AG04449 (cell line): ENCODE measurements around the gene AJAP1.
"Not testable (repeated sequence)": the region's sequence is repeated elsewhere in the genome, so short reads cannot be mapped to it uniquely, and the experiment has no call there.

Source experiments
- CTCF ChIA-PET: fragments of 350-600 bp; formaldehyde crosslinking; extraction: SDS; loops from one replicate; lab custom pipeline; 2021; ENCODE audit warnings: antibody characterized with exemption; lab: Yijun Ruan, JAX
- POLR2A ChIA-PET: fragments of 400-600, 350-600 bp; formaldehyde crosslinking; extraction: SDS; loops from one replicate; lab custom pipeline; 2020; ENCODE audit warnings: antibody characterized with exemption, inconsistent platforms; lab: Yijun Ruan, JAX
- DNase-seq: peaks from one replicate; pipeline ENCODE4 v3.0.0-alpha.2; 2010; ENCODE audit warnings: low read depth, low spot score
- H3K4me3 ChIP-seq: 2 replicates; pipeline ENCODE4 v1.5.1; 2011; ENCODE audit warnings: low read depth, mild to moderate bottlenecking, control low read depth, low read length
- TF ChIP-seq, protein P1 (sequence below): IDR thresholded peaks from one replicate; pipeline ENCODE4 v1.5.1; 2011; ENCODE audit warnings: mild to moderate bottlenecking, moderate library complexity, low read length, control low read depth, inconsistent platforms; ENCODE audit not compliant: insufficient read depth; ENCODE audit errors: missing control alignments

AJAP1 gene

DNA sequence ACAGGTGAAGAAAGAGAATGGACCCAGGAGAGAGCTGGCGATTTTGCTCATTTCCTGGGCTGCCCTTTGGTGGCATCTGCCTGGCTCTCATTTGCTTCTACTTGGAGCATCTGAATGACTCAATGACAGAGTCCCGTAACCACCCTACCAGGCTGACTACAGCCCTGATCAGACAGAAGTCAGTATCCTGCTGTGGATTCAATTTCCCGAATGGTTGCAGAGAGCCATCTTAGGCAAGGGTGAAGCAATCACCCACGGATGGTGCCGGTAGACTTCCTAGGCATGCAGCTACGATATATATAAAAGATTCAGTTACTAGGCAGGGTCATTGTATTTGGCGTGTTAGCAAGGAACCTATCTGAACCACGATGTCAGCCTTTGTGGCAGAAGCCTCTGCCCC lies 10.2 kb downstream of the AJAP1 start:
- POLR2A ChIA-PET, result no interaction called here

DNA sequence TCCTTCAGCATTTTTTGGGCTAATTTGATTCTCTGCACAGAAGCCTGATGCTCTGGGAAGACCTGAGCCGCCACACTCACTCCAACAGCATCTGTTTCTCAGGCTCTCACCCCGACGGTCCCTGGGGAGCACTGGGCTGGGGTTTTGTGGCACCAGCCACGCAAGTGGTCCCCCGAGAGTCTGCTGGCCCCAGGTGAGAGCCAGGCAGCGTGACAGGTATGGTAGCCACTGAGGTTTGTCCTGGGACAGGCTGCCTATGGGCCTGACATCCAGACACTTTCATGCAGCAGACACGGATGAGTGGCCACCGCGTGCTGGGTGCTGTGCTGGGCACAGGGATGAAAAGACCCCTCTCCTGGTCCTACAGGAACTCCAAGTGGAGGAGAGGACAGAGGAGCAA lies 11.0 kb downstream of the AJAP1 start:
- no peak overlapping the region for H3K4me3 ChIP-seq
- ChIA-PET POLR2A (no interaction called here), CTCF (no interaction called here)
- DNase-seq, result no peak
- TF ChIP-seq, protein P1, sequence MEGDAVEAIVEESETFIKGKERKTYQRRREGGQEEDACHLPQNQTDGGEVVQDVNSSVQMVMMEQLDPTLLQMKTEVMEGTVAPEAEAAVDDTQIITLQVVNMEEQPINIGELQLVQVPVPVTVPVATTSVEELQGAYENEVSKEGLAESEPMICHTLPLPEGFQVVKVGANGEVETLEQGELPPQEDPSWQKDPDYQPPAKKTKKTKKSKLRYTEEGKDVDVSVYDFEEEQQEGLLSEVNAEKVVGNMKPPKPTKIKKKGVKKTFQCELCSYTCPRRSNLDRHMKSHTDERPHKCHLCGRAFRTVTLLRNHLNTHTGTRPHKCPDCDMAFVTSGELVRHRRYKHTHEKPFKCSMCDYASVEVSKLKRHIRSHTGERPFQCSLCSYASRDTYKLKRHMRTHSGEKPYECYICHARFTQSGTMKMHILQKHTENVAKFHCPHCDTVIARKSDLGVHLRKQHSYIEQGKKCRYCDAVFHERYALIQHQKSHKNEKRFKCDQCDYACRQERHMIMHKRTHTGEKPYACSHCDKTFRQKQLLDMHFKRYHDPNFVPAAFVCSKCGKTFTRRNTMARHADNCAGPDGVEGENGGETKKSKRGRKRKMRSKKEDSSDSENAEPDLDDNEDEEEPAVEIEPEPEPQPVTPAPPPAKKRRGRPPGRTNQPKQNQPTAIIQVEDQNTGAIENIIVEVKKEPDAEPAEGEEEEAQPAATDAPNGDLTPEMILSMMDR, result no peak

More for the DNA sequence above, 10.2 kb downstream of the AJAP1 start:
- DNase-seq, result no peak
- CTCF ChIA-PET, result no interaction called here
- no peak overlapping the region for H3K4me3 ChIP-seq
- TF ChIP-seq, protein P1, result no peak

DNA sequence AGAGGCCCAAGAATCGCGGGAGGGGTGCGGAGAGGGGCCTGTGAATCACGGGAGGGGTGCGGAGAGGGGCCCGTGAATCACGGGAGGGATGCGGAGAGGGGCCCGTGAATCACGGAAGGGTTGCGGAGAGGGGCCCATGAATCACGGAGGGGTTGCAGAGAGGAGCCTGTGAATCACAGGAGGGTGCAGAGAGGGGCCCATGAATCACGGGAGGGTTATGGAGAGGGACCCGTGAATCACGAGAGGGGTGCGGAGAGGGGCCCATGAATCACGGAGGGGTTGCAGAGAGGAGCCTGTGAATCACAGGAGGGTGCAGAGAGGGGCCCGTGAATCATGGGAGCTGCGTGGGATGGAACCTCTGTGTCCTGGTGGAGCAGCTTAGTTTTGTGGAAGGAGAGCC lies 12.3 kb downstream of the AJAP1 start:
- DNase-seq, CTCF ChIA-PET, POLR2A ChIA-PET, H3K4me3 ChIP-seq: not testable (repeated sequence)

DNA sequence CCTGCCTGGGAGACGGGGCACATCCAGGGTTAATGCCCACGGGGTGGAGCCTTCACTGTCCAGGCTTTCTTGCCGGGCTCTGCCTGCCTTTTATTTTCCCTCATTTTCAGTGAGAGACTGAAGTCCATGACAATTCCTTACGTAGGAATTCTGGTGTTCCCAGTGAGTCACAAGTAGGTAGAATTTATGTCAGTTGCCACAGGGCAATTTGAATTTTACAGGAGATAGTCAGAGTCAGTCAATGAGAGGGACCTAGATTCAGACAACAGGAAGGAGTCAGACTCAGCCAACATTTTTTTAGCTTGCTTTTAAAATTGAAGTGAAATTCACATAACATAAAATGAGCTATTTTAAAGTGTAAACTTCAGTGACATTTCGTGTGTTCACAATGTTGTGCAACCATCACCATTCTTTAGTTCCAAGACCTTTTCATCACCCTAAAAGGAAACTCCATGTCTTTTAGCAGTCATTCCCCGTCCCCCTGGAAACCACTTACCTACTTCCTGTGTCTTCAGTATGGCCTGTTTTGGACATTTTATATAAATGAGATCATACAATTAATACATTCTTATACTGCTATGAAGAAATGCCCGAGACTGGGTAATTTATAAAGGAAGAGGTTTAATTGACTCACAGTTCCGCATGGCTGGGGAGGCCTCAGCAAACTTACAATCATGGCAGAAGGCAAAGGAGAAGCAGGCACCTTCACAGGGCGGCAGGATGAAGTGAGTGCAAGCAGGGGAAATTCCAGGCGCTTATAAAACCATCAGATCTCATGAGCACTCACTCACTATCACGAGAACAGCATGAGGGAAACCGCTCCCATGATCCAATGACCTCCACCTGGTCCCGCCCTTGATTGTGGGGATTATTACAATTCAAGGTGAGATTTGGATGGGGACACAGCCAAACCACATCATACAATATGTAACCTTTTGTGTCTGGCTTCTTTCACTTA lies 14.6 kb downstream of the AJAP1 start:
- ChIA-PET POLR2A (no interaction called here), CTCF (no interaction called here)
- TF ChIP-seq, protein P1, result no peak
- no peak for DNase-seq
- no peak overlapping the region for H3K4me3 ChIP-seq

DNA sequence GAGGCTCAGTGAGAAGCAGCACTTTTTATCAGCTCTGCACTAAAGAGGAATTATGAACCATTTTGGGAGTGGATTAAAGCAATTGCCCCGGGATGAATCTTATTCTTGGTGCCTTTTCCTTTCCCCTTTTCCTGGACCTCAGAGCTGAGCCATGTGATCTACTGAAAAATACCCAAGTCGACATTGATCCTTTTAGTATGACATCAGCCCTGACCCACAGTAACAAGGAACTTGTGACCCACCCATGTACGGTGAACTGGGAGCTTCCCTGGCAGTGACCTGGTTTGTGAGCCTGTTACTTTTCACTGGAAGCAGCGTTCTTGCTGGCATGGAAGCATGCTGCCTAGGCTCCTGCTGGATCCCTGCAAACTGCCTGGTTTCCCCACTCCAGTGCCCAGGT lies 15.9 kb downstream of the AJAP1 start:
- no peak overlapping the region for H3K4me3 ChIP-seq
- ChIA-PET CTCF (no interaction called here), POLR2A (no interaction called here)
- TF ChIP-seq, protein P1, result no peak
- DNase-seq, result no peak

DNA sequence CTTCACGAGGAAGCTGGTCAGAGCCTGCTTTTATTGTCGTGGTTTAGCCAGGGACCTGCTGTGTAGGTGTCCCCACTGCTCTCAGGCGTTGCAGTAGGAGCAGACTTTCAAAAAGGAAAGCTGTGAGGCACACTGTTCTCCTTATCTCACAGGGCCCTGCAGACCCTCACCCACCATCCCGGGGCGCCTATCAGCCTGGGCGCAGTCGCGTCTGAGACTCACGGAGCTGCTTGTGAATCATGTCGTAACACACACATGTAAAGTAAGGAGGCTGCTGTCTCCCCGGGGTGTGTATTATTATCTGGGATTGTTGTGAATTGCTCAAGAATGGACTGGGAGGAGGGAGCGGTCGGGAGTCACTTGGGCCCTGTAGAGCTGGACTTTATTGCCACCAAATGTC lies 17.4 kb downstream of the AJAP1 start:
- CTCF ChIA-PET, result no interaction called here
- POLR2A ChIA-PET, result no interaction called here

More for the DNA sequence above, 17.4 kb downstream of the AJAP1 start:
- H3K4me3 ChIP-seq, result no peak overlapping the region
- DNase-seq, result no peak
- TF ChIP-seq, protein P1, result no peak
